COLO668 (cell line): Measurements from ENCODE around the gene ESAM.

Source experiments
- DNase-seq: peaks from one replicate; lab custom pipeline; 2025; ENCODE audit not compliant: unreplicated experiment; lab: John Stamatoyannopoulos, UW

Gene ESAM

DNA sequence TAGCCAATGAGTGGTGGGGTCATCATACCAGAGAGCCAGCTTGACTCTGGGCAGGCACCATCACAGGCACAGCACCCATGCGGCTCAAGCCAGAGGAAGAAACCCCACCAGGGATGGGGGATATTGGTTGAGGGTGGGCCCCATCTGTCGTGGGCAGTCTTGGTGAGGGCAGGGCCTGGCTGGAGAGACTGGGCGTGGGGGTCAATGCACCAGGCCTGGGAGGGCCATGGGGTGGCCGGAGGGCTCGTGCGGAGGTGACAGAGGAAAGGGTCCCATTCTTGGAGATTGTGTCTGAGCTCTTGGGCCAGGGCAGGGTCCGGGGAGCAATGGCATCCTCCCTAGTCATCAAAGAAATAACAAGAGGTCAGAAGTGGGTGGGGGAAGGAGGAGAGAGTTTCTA, 8.5 kb downstream of the ESAM start:
- no peak for DNase-seq

- DNase-seq: no peak
These were observed 8.9 kb downstream of the ESAM start for GRCh38 chr11:124753205-124753604.

GRCh38 chr11:124752471-124753102, 9.5 kb downstream of the ESAM start:
- no peak for DNase-seq

DNA sequence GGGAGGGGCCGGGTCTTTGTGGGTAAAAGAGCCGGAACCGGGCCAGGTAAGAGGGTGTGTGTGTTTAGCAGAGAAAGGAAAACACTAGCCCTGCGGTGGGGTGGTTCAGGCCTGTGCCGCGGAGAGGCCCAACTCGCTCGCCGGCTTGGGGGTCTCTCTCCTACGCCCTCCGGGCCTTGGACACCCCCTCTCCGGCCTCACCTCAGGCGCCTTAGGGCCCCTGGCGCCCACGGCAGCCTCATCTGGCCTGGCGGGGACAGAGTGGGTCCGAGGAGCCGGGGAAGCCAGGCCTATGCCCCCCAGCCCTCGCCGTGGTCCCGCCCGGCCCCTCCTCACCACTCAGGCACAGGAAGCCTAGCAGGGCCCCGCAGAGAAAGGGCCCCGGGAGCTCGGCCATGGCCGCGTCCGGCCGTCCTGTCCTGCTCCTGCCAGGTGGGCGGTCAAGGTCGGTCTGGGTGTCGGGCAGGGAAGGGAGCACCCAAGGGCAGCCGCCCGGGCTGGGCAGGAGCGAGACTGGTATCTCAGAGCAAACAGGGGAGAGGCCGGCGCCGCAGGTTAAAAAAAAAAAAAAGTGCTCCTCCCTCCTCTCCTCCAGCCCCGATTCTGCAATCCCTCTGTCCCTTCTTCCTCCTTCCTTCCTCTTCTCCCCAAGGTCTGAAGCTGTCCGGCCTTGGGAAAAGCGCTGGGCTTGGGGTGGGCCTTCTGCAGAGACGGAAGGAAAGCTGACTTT, 10.2 kb downstream of the ESAM start, which contains the start of gene VSIG2:
Gene VSIG2 (minus strand): TSS at position 515 of the 730 bp plus-strand sequence. CDS start 118 bp downstream, at position 397.
- no peak for DNase-seq

- no peak for DNase-seq
These were observed 10.7 kb downstream of the ESAM start for GRCh38 chr11:124751391-124751740.

GRCh38 chr11:124749912-124750311, 12.2 kb downstream of the ESAM start:
- DNase-seq: no peak

DNA sequence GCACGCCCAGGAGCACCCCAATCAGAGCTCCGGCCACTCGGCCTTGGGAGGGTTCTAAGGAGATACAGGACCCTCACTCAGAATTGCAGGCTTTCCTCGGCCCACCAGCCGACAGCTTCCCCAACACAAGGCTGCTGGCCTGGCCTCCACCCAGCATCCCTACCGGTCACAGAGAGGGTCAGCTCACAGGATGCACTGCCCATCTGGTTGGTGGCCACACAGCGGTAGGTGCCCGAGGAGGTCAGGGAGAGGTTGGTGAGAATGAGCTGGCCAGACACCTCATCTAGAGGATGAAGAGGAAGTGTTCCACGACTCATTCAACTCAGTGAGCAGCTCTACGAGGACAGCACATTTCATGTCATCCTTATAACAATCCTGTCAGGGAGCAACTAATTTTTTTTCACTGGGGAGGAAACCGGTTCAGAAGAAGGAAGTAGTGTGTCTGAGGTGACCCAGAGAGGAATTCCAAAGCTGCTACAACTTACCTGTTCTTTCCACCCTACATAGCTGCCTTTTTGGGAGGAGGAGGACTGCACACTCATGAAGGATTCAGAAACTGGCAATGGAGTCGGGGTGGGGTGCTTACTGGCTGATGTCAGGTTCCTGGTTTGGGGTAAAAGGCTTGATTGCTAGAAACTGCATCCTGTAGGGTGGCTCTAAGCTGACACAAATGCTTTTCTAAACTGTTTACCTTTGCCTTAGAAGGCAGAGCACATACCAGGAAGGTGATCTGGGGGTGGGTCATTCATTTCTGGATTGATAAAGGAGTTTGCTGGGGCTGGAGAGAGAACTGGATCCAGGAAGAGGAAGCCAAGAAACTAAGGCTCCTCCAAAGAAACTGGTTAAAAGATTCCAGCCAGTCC, 13.4 kb downstream of the ESAM start:
- DNase-seq: no peak

- no peak for DNase-seq
These were observed 14.0 kb downstream of the ESAM start for GRCh38 chr11:124748100-124748418.

GRCh38 chr11:124747406-124748099, 14.5 kb downstream of the ESAM start:
- DNase-seq: no peak

DNA sequence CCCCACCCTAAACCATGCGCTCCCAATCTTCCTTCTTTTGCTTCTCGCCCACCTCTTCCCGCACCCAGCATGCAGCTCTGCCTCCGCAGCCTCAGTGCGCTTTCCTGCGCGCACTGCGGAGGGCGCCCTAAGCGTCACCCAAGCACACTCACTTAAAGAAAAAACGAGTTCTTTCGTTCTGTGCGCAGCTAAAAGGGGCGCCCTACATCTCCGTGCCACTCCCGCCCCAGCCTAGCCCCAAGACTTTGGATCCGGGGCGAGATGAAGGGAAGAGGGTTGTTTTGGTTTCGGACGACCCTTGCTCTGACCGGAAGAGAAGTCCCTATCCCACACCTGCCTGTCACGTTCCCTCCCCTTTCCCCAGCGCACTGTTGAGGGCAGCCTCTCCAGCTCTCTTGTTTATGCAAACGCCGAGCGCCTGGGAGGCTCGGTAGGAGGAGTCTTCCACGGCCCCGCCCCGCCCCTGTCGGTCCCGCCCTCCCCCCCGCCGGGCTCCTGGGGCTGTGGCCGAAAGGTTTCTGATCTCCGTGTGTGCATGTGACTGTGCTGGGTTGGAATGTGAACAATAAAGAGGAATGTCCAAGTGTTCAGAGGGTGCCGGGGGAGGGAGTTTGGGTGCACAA, 15.4 kb downstream of the ESAM start:
- peak; percentile 84 for DNase-seq

GRCh38 chr11:124745835-124746620, 16.1 kb downstream of the ESAM start:
- peak; percentile 38 for DNase-seq

- DNase-seq: no peak
These were observed 16.7 kb downstream of the ESAM start for GRCh38 chr11:124745270-124745834.

DNA sequence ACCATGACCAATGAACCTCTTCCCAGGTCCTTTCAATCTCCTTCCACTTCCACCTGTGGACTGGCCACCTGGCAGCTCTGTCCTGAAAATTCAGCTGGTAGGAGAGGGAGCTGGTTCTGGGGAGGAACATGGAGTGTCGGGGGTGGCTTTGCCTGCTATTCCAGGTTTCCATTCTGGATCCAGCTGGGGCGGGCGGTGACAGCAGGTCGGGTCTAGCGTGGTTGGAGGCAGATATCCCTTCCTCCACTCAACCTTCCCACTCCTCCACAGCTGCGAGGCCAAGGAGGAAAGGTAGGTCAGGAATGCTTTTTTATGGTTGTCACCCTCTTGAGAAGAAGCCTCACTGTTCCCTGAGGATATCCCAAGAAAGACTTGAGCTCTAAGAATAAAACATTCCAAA, 19.0 kb downstream of the ESAM start:
- no peak for DNase-seq

DNA sequence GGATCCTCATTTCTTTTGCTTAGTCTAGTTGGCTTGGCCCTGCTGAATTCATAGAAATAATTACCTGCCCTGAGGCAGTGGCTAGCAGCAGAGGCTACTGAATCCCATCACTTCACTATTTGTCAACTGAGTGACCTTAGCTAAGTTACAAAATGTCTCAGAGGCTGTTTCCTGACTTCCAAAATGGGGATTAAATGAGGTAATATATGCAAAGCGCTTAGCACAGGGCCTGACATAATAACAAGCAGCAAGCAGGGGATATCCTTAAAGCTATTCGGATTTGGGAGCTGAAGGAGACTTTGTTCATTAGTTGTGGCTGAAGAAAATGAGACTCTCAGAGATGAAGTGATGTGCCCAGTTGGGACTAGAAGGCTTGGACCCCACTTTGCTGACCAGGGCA, 19.5 kb downstream of the ESAM start:
- DNase-seq: no peak

- peak; percentile 56 for DNase-seq
These were observed 21.7 kb downstream of the ESAM start for GRCh38 chr11:124740277-124740882.

DNA sequence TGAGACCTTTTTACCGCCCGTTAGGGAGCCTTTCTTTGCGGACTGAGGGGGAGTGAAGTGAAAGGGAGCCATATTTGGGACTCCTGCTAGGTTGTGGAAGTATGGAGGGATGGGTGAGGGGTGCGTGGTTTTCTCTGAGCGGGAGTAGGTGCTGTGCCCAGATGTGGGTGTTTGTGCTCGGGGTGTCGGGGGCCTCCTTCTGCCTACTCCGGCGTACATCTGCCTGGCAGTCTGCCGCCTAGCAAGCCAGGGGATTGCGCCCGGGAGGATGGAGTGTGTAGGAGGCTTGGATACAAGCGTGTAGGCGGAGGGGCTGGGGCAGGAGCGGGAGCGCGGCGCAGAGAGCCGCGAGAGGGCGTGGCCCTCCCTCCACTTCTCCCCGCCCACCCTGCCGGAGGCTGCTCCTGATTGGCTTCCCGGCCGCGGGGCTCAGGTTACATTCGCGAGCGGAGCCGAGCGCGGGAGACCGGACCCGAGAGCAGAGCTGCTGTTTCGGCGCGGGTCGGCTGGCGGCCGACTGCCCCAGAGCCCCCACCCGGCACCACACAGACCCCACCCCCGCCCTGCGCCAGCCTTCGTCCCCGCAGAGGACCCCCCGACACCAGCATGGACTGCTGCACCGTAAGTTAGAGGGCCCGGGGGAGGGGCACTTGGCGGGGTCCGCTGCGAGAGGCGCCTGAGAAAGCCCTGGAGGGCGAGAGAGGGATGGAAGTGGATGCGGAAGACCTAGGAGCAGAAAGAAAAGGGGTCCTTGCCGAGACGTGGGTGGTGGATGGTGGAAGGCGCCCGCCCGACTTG, 22.4 kb downstream of the ESAM start, which contains the start of gene NRGN:
Gene NRGN (plus strand): TSS at position 464 of the 798 bp plus-strand sequence. CDS start 143 bp downstream, at position 607.
- peak; percentile 95 for DNase-seq

GRCh38 chr11:124738713-124739478, 23.2 kb downstream of the ESAM start:
- DNase-seq: no peak
